ENCODE results near the gene DNA2. TPM values are rescaled to one million over a fixed set of nuclear protein-coding genes. Genes with fewer than 3 reads are reported as not detected.
"Not testable (repeated sequence)": the region's sequence is repeated elsewhere in the genome, so short reads cannot be mapped to it uniquely, and the experiment has no call there.

The DNA2 gene, protein sequence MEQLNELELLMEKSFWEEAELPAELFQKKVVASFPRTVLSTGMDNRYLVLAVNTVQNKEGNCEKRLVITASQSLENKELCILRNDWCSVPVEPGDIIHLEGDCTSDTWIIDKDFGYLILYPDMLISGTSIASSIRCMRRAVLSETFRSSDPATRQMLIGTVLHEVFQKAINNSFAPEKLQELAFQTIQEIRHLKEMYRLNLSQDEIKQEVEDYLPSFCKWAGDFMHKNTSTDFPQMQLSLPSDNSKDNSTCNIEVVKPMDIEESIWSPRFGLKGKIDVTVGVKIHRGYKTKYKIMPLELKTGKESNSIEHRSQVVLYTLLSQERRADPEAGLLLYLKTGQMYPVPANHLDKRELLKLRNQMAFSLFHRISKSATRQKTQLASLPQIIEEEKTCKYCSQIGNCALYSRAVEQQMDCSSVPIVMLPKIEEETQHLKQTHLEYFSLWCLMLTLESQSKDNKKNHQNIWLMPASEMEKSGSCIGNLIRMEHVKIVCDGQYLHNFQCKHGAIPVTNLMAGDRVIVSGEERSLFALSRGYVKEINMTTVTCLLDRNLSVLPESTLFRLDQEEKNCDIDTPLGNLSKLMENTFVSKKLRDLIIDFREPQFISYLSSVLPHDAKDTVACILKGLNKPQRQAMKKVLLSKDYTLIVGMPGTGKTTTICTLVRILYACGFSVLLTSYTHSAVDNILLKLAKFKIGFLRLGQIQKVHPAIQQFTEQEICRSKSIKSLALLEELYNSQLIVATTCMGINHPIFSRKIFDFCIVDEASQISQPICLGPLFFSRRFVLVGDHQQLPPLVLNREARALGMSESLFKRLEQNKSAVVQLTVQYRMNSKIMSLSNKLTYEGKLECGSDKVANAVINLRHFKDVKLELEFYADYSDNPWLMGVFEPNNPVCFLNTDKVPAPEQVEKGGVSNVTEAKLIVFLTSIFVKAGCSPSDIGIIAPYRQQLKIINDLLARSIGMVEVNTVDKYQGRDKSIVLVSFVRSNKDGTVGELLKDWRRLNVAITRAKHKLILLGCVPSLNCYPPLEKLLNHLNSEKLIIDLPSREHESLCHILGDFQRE
- 1.6 TPM for polyA plus RNA-seq (2013, experiment 1 of 2)
- polyA plus RNA-seq (2013, experiment 2 of 2): 1.3 TPM

DNA sequence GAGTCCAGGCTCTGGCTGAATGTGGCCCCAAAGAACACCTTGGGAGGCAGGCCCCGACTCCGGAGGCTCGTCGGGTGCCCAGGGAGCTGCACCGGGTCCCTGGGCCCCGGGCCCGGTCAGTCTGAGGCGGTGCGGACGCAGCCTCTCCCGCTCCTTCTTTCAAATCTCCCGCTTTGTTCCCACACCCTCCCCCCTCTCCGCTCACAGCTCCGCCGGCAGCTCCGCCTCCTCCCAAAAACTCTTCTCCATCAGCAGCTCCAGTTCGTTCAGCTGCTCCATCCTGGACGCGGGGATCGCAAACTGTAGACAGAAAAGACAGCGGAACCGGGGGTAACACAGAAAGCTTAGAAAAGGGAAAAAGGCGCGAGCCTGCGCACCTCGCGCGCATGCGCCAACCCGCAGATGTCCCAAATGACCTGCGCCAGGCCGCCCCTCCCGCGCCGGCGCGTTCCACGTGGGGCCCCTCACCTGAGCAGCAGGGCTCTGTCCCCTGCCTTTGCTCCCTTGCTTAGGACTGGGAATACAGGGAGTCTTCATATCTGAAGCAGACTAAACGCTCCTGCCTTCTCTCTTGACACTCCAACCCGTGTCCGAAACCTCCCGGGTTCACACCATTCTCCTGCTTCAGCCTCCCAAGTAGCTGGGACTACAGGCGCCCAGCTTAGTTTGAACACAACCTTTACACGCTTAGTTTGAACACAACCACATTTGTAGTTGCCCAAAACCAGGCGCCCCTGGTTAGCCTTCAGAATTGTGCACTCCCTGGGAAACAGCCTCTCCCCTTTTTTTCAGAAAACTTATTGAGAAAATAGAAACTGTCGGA, at the start of gene DNA2:
Gene DNA2, minus strand, starts transcription at position 388 of the 823 bp plus-strand sequence. Its CDS starts 109 bp downstream, at position 279.
- Histone ChIP-seq H4K8ac (ENCODE audit: low read length) (peak within 1 kb of the TSS; percentile 19), H4K91ac (ENCODE audit: low read length) (no peak within 1 kb of the TSS), H3K9ac (ENCODE audit: low read length) (peak within 1 kb of the TSS; percentile 89), H2BK12ac (ENCODE audit: low read length in 2 of 2) (no peak within 1 kb of the TSS), H3K23ac (ENCODE audit: low read length in 2 of 2) (no peak within 1 kb of the TSS), H2BK5ac (ENCODE audit: low read depth, low read length, poor library complexity, severe bottlenecking) (peak within 1 kb of the TSS; percentile 8), H3K4me2 (ENCODE audit: low read length, poor library complexity, severe bottlenecking) (peak within 1 kb of the TSS; percentile 94), H3K9me3 (ENCODE audit: control insufficient read depth, low read length) (no peaks in the 10 kb centered on the region), H3K27ac (ENCODE audit: low read length, poor library complexity, severe bottlenecking) (peak within 1 kb of the TSS; percentile 75), H2AFZ (ENCODE audit: low read depth, low read length) (peak within 1 kb of the TSS; percentile 83), H3K27me3 (ENCODE audit: control insufficient read depth in 1 of 2, insufficient read depth in 1 of 2, low read length in 2 of 2) (no peaks in the 10 kb centered on the region), H3K4me1 (ENCODE audit: control insufficient read depth, insufficient read depth, low read depth, low read length) (no peaks in the 10 kb centered on the region), H3K36me3 (ENCODE audit: control insufficient read depth in 1 of 2, insufficient read depth in 2 of 2, low read depth in 1 of 2, low read length in 2 of 2) (peaks cover 0 to 5% of the 10 kb centered on the region in 2 experiments), H3K14ac (ENCODE audit: low read length in 2 of 2) (no peak within 1 kb of the TSS), H3K4me3 (ENCODE audit: insufficient read depth in 1 of 2, low read depth in 1 of 2, low read length in 2 of 2) (peak within 1 kb of the TSS; percentile 72 to 92), H3K4ac (ENCODE audit: low read depth in 1 of 2, low read length in 2 of 2) (peak within 1 kb of the TSS in 1 of 2 experiments; percentile 88), H2BK120ac (ENCODE audit: low read depth, low read length) (peak within 1 kb of the TSS; percentile 9), H2AK5ac (ENCODE audit: low read length, severe bottlenecking) (no peak within 1 kb of the TSS), H3K79me1 (replicated peaks; ENCODE audit: low read length, poor library complexity, severe bottlenecking) (peaks cover 4% of the 10 kb centered on the region), H2BK15ac (ENCODE audit: low read depth, poor library complexity, severe bottlenecking) (no peak within 1 kb of the TSS), H3K18ac (ENCODE audit: low read depth in 1 of 2, low read length in 2 of 2) (peak within 1 kb of the TSS in 1 of 2 experiments; percentile 87)
- 10% methylated on average over 46 of the region's 46 CpGs for WGBS
- peak; percentile 71 for DNase-seq

- not testable (repeated sequence) for H2BK5ac ChIP-seq (ENCODE audit: low read depth, low read length, poor library complexity, severe bottlenecking); H2AFZ ChIP-seq (ENCODE audit: low read depth, low read length); H3K27me3 ChIP-seq (ENCODE audit: control insufficient read depth in 1 of 2, insufficient read depth in 1 of 2, low read length in 2 of 2); H3K27ac ChIP-seq (ENCODE audit: low read length, poor library complexity, severe bottlenecking); H3K4me2 ChIP-seq (ENCODE audit: low read length, poor library complexity, severe bottlenecking); H2AK5ac ChIP-seq (ENCODE audit: low read length, severe bottlenecking); H3K4me1 ChIP-seq (ENCODE audit: control insufficient read depth, insufficient read depth, low read depth, low read length); H3K23ac ChIP-seq (ENCODE audit: low read length in 2 of 2); H4K91ac ChIP-seq (ENCODE audit: low read length); H2BK12ac ChIP-seq (ENCODE audit: low read length in 2 of 2); H3K9ac ChIP-seq (ENCODE audit: low read length); DNase-seq; H3K4ac ChIP-seq (ENCODE audit: low read depth in 1 of 2, low read length in 2 of 2); H3K18ac ChIP-seq (ENCODE audit: low read depth in 1 of 2, low read length in 2 of 2); H3K4me3 ChIP-seq (ENCODE audit: insufficient read depth in 1 of 2, low read depth in 1 of 2, low read length in 2 of 2); H3K9me3 ChIP-seq (ENCODE audit: control insufficient read depth, low read length); H2BK15ac ChIP-seq (ENCODE audit: low read depth, poor library complexity, severe bottlenecking); H2BK120ac ChIP-seq (ENCODE audit: low read depth, low read length); H4K8ac ChIP-seq (ENCODE audit: low read length); H3K14ac ChIP-seq (ENCODE audit: low read length in 2 of 2)
- Histone ChIP-seq H3K36me3 (ENCODE audit: control insufficient read depth in 1 of 2, insufficient read depth in 2 of 2, low read depth in 1 of 2, low read length in 2 of 2) (peaks cover 16 to 17% of the 10 kb centered on the region in 2 experiments), H3K79me1 (replicated peaks; ENCODE audit: low read length, poor library complexity, severe bottlenecking) (peaks cover 17% of the 10 kb centered on the region)
- WGBS: 99% methylated on average over 6 of the region's 11 CpGs
These were observed 46.8 kb upstream of the DNA2 start for GRCh38 chr10:68518609-68519008.

DNA sequence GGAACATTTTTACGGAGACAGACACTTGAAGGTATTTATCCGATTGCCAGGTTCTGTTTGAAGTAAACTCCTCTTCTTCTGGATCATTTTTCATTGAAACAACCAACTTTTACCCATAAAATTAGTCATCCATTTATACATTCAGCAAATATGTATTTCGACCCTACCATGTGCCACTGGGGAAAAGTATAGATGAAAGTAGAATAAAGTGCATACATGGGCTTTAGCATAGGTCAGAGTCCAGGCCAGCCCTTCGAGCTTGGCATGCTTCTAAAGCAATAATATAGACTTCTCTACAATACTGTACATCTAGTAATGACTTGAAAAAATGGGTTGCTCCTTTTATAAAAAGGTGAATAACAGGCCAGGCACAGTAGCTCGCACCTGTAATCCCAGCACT, 45.4 kb upstream of the DNA2 start:
- H2BK15ac ChIP-seq (ENCODE audit: low read depth, poor library complexity, severe bottlenecking): no peak overlapping the region
- no peak for DNase-seq
- H4K8ac ChIP-seq (ENCODE audit: low read length): no peak overlapping the region
- 93% methylated on average over 3 of the region's 5 CpGs for WGBS
- H3K18ac ChIP-seq (ENCODE audit: low read depth in 1 of 2, low read length in 2 of 2): no peak overlapping the region
- H3K4me3 ChIP-seq (ENCODE audit: insufficient read depth in 1 of 2, low read depth in 1 of 2, low read length in 2 of 2): no peak overlapping the region
- H3K4ac ChIP-seq (ENCODE audit: low read depth in 1 of 2, low read length in 2 of 2): no peak overlapping the region
- H2BK12ac ChIP-seq (ENCODE audit: low read length in 2 of 2): no peak overlapping the region
- H3K9me3 ChIP-seq (ENCODE audit: control insufficient read depth, low read length): no peaks in the 10 kb centered on the region
- H2AK5ac ChIP-seq (ENCODE audit: low read length, severe bottlenecking): no peak overlapping the region
- peaks cover 11 to 15% of the 10 kb centered on the region in 2 experiments for H3K36me3 ChIP-seq (ENCODE audit: control insufficient read depth in 1 of 2, insufficient read depth in 2 of 2, low read depth in 1 of 2, low read length in 2 of 2)
- H3K79me1 ChIP-seq (replicated peaks; ENCODE audit: low read length, poor library complexity, severe bottlenecking): peaks cover 12% of the 10 kb centered on the region
- H2BK5ac ChIP-seq (ENCODE audit: low read depth, low read length, poor library complexity, severe bottlenecking): no peak overlapping the region
- peak overlapping the region; percentile 33 for H3K9ac ChIP-seq (ENCODE audit: low read length)
- H3K27ac ChIP-seq (ENCODE audit: low read length, poor library complexity, severe bottlenecking): no peak overlapping the region
- no peak overlapping the region for H2AFZ ChIP-seq (ENCODE audit: low read depth, low read length)
- no peaks in the 10 kb centered on the region for H3K27me3 ChIP-seq (ENCODE audit: control insufficient read depth in 1 of 2, insufficient read depth in 1 of 2, low read length in 2 of 2)
- H4K91ac ChIP-seq (ENCODE audit: low read length): no peak overlapping the region
- H3K4me2 ChIP-seq (ENCODE audit: low read length, poor library complexity, severe bottlenecking): no peak overlapping the region
- H2BK120ac ChIP-seq (ENCODE audit: low read depth, low read length): no peak overlapping the region
- no peak overlapping the region for H3K14ac ChIP-seq (ENCODE audit: low read length in 2 of 2)
- no peak overlapping the region for H3K23ac ChIP-seq (ENCODE audit: low read length in 2 of 2)
- no peaks in the 10 kb centered on the region for H3K4me1 ChIP-seq (ENCODE audit: control insufficient read depth, insufficient read depth, low read depth, low read length)
